NB4 (cell line): ENCODE measurements around the gene KRR1.

Experiments
- DNase-seq: peaks from one replicate; pipeline ENCODE4 v3.0.0; 2010; ENCODE audit warnings: low read depth
- H3K4me3 ChIP-seq: one replicate; pipeline ENCODE4 v1.5.1; 2011; ENCODE audit warnings: mild to moderate bottlenecking, low read depth, low read length, moderate library complexity
- MYC ChIP-seq: IDR thresholded peaks from 2 replicates; pipeline ENCODE4 v1.6.1; 2011; ENCODE audit warnings: low read depth, low read length
- POLR2A ChIP-seq: IDR thresholded peaks from 2 replicates; pipeline ENCODE4 v1.6.1; 2011; ENCODE audit warnings: mild to moderate bottlenecking; ENCODE audit not compliant: insufficient read length; ENCODE audit errors: extremely low read depth
- TF ChIP-seq, protein P1 (sequence below): IDR thresholded peaks from one replicate; pipeline ENCODE4 v1.5.1; 2012; ENCODE audit warnings: low read depth, low read length
- TF ChIP-seq, protein P2 (sequence below): IDR thresholded peaks from 2 replicates; pipeline ENCODE4 v1.6.1; 2011; ENCODE audit warnings: low read depth, low read length

Gene KRR1

DNA sequence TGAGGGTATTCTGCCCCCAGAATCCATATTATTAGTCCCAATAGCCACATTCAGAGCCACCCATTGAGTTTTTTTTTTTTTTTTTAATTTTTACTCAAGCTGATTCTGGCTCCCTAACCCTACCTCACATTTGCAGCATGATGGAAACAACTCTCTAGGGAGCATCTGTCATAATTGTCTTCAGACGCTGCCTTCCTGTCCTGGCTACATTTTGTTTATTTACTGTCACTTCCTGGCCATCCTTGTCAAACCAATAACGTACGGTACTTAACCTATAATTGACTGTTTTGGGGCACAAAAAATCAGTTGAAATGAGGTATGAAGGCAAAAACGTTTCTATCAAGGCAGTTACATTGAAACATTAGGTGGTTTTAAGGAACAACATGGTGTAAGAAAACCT is 28.8 kb downstream of the KRR1 start:
- DNase-seq = peak; percentile 75
- peak overlapping the region; percentile 75 for H3K4me3 ChIP-seq

DNA sequence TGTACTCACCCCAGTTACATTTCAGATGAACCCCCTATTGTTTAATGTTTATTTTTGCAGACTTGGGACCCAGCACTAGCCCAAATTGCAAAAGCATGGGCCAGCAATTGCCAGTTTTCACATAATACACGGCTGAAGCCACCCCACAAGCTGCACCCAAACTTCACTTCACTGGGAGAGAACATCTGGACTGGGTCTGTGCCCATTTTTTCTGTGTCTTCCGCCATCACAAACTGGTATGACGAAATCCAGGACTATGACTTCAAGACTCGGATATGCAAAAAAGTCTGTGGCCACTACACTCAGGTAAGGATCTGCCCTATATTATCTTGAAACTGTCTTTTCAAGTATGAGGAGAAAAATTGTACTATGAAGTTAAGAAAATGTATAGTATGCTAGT is 29.6 kb downstream of the KRR1 start:
- TF ChIP-seq POLR2A (no peak), MYC (no peak)
- TF ChIP-seq, protein P1, sequence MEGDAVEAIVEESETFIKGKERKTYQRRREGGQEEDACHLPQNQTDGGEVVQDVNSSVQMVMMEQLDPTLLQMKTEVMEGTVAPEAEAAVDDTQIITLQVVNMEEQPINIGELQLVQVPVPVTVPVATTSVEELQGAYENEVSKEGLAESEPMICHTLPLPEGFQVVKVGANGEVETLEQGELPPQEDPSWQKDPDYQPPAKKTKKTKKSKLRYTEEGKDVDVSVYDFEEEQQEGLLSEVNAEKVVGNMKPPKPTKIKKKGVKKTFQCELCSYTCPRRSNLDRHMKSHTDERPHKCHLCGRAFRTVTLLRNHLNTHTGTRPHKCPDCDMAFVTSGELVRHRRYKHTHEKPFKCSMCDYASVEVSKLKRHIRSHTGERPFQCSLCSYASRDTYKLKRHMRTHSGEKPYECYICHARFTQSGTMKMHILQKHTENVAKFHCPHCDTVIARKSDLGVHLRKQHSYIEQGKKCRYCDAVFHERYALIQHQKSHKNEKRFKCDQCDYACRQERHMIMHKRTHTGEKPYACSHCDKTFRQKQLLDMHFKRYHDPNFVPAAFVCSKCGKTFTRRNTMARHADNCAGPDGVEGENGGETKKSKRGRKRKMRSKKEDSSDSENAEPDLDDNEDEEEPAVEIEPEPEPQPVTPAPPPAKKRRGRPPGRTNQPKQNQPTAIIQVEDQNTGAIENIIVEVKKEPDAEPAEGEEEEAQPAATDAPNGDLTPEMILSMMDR = no peak
- TF ChIP-seq, protein P2, sequence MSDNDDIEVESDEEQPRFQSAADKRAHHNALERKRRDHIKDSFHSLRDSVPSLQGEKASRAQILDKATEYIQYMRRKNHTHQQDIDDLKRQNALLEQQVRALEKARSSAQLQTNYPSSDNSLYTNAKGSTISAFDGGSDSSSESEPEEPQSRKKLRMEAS = no peak
- DNase-seq = peak; percentile 72
- H3K4me3 ChIP-seq = peak overlapping the region; percentile 75

More for the DNA sequence above, 28.8 kb downstream of the KRR1 start:
- TF ChIP-seq, protein P2 = no peak
- TF ChIP-seq POLR2A (no peak), MYC (no peak)
- TF ChIP-seq, protein P1 = no peak

- TF ChIP-seq POLR2A = no peak
- TF ChIP-seq MYC = peak; percentile 28; the same call in 1 of the 2 replicates
- TF ChIP-seq, protein P2 = no peak
- TF ChIP-seq, protein P1 = no peak
- peak; percentile 73 for DNase-seq
Measured at GRCh38 chr12:75481013-75481705, 30.2 kb downstream of the KRR1 start.

GRCh38 chr12:75480469-75480949 is 30.9 kb downstream of the KRR1 start, which contains the start of gene GLIPR1:
TSS of gene GLIPR1 (plus strand) at chr12:75480755. CDS start at chr12:75480881, 126 bp downstream.
- H3K4me3 ChIP-seq = peak within 1 kb of the TSS; percentile 75

More at GRCh38 chr12:75481013-75481705, 30.2 kb downstream of the KRR1 start:
- H3K4me3 ChIP-seq = peak overlapping the region; percentile 75

GRCh38 chr12:75479963-75480461 is 31.4 kb downstream of the KRR1 start:
- peak overlapping the region; percentile 42 for H3K4me3 ChIP-seq
- peak; percentile 45 for DNase-seq
- TF ChIP-seq, protein P2 = no peak
- TF ChIP-seq POLR2A (no peak), MYC (no peak)
- TF ChIP-seq, protein P1 = no peak

More at GRCh38 chr12:75480469-75480949, 30.9 kb downstream of the KRR1 start, which contains the start of gene GLIPR1:
- peak; percentile 95 for DNase-seq
- TF ChIP-seq POLR2A (peak; percentile 54), MYC (peak; percentile 64)
- TF ChIP-seq, protein P1 = no peak
- TF ChIP-seq, protein P2 = peak; percentile 45
